Heart right ventricle (tissue), 16 donors: Measurements from ENCODE around the gene MYCN. TPM values are rescaled to one million over a fixed set of nuclear protein-coding genes. Genes with fewer than 3 reads are reported as not detected.

Experiments used
- ATAC-seq, 8 donors: fragments of 200-7000 bp; cut with Tn5 transposase; one replicate each; pipeline ENCODE4 v1.9.1; 2020; ENCODE audit warnings: mild to moderate bottlenecking in 8 of 8, moderate library complexity in 8 of 8, moderate number of reproducible peaks in 1 of 8
- DNase-seq, 2 donors: peaks; one replicate each; pipeline ENCODE4 v3.0.0-alpha.2; 2020
- H3K27ac ChIP-seq, 10 donors: fragments of 200-600 bp; sonication (generic) in 2 of 10; one replicate each; pipeline versions ENCODE4 v1.5.0 to v1.8.0; 2020 to 2022; ENCODE audit warnings: mild to moderate bottlenecking in 3 of 10
- H3K27me3 ChIP-seq, 7 donors: fragments of 200-600 bp; one replicate each; pipeline ENCODE4 v1.8.0; 2021 to 2022; ENCODE audit warnings: mild to moderate bottlenecking in 2 of 7
- H3K36me3 ChIP-seq, 9 donors: fragments of 200-600 bp; sonication (generic) in 1 of 9; one replicate each; pipeline versions ENCODE4 v1.5.0 to v1.8.0; 2020 to 2022; ENCODE audit warnings: mild to moderate bottlenecking in 2 of 9
- H3K4me1 ChIP-seq, 9 donors: fragments of 200-600 bp; sonication (generic) in 1 of 9; one replicate each; pipeline versions ENCODE4 v1.5.0 to v1.8.0; 2020 to 2022; ENCODE audit warnings: mild to moderate bottlenecking in 4 of 9
- H3K4me3 ChIP-seq, 10 donors: fragments of 200-600 bp; sonication (generic) in 2 of 10; one replicate each; pipeline versions ENCODE4 v1.5.0 to v1.8.0; 2020 to 2022; ENCODE audit warnings: mild to moderate bottlenecking in 7 of 10, moderate library complexity in 2 of 10
- H3K9me3 ChIP-seq, 11 donors: fragments of 200-600 bp in 10 of 11; sonication (generic) in 2 of 11; one replicate each; pipeline versions ENCODE4 v1.5.0 to v1.8.0; 2013 to 2022; ENCODE audit warnings: mild to moderate bottlenecking in 2 of 11, control low read depth in 1 of 11, moderate library complexity in 1 of 11
- CTCF ChIP-seq, 9 donors: fragments of 200-600 bp; sonication (generic) in 2 of 9; IDR thresholded peaks; one replicate each; pipeline versions ENCODE4 v1.5.0 to v1.8.0; 2021 to 2022; ENCODE audit warnings: antibody characterized with exemption in 9 of 9, mild to moderate bottlenecking in 5 of 9, moderate library complexity in 1 of 9
- WGBS, 2 donors: extraction: QIAGEN DNeasy Blood & Tissue Kit; methylation state at CpG; one replicate each; pipeline ENCODE4 v1.1.7; 2013; ENCODE audit warnings: inconsistent platforms in 1 of 2; 5-methylcytosine and 5-hydroxymethylcytosine counted together
- intact Hi-C, 10 donors: fragments of 100-400 bp; cut with DNase I; formaldehyde crosslinking; loops; one replicate each; pipeline versions ENCODE4 v1.11.1 to v1.14.2; 2022
- polyA plus RNA-seq, 2 donors: library from polyadenylated mRNA; stranded (reverse); fragments of 200-250 nt; gene quantifications; one replicate each; pipeline ENCODE4 v1.2.3, GENCODE V29; 2013
- total RNA-seq, 10 donors: library from RNA; stranded (reverse); fragmentation: NEBNext Ultra II Directional in 3 of 10; extraction: Animal tissue kit (Norgen Biotek cat#: 25700) in 3 of 10; gene quantifications; one replicate each; pipeline versions ENCODE4 v1.2.1 to v1.2.4, GENCODE V29; 2021 to 2023
- donor health status: Arrhythmogenic right ventricular cardiomyopathy.
- donor health status: ischemic (EF 13 %, LVEDD 7.1; RV severe dilation, severe dysfunction).
- donor health status: healthy with polysubstance abuse.
- donor health status: DM: no; HTN: yes; CAD: no.
- donor health status: DM: no; HTN: no; CAD: no.
- donor health status: ischemic (EF 25% LVEDD 6.9; RV normal size, moderate dysfunction).
- donor health status: ischemic (EF 25% LVEDD 5.7; RV mildly dilated, moderate dysfunction).
- donor health status: healthy.
- donor health status: DM: yes; HTN: yes; CAD: no.
- donor health status: Ischemic cardiomyopathy.
- donor health status: ischemic (EF 35%, LVEDD 5.7; RV mildly dilated, moderate dysfunction).
- donor health status: nonischemic (EF 11% LVEDD 7.7; RV severe dilation, severe dysfunction).
- donor health status: DM: yes; HTN: yes; CAD: no.
- donor health status: PGD.
- donor health status: ischemic (EF 29% LVEDD 5.4; RV normal size, mild dysfunction).
- donor health status: nonischemic (EF 23%, LVEDD 6.1; RV moderate dilation, normal function).

The MYCN gene
- total and polyA plus RNA-seq, 12 donors, result 0.14 to 1.4 (median 0.52) TPM

- TF ChIP-seq CTCF (IDR thresholded peaks at IDR 0.05), result no peak
- DNase-seq, result no peak
- H3K9me3 ChIP-seq, result no peaks in the 10 kb centered on the region
- H3K27ac ChIP-seq, result no peak overlapping the region
- no peak for ATAC-seq
- H3K4me3 ChIP-seq, result no peak overlapping the region
- H3K4me1 ChIP-seq, result no peaks in the 10 kb centered on the region
- no peaks in the 10 kb centered on the region for H3K36me3 ChIP-seq
- intact Hi-C loops, result no loop called here
- peaks cover 0 to 25% (median 0%) of the 10 kb centered on the region in 7 donors for H3K27me3 ChIP-seq
- WGBS, 2 donors, result 79 to 82% methylated on average over 5 of the region's 5 CpGs
Measured at GRCh38 chr2:15988733-15989132, 48.4 kb downstream of the MYCN start.

DNA sequence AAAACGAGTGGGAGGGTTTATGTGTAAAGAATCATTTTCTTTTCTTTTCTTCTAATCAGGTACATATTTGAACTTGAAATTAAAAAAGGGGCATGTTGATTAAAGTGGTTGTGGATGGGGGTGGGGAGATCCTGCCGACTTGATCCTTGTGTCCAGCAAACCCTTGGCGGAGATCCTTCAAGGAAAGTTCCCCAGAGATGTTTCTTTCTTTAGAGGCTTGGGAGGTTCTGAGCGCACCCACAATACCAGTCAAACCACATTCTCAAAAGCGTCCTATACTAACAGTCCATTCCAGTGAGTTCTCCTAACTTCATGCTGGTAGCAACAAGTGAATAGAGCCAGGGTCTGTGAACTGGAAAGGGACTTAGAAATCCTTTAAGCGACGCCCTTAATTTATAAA, 49.2 kb downstream of the MYCN start:
- Histone ChIP-seq H3K4me1 (no peaks in the 10 kb centered on the region), H3K4me3 (no peak overlapping the region), H3K27me3 (peaks cover 0 to 25% (median 0%) of the 10 kb centered on the region in 7 donors), H3K9me3 (no peaks in the 10 kb centered on the region), H3K27ac (no peak overlapping the region), H3K36me3 (no peaks in the 10 kb centered on the region)
- DNase-seq (no peak), ATAC-seq (no peak)
- WGBS, 2 donors, result 62 to 74% methylated on average over 7 of the region's 7 CpGs
- no peak for TF ChIP-seq CTCF (IDR thresholded peaks at IDR 0.05)
- intact Hi-C loops, result no loop called here

DNA sequence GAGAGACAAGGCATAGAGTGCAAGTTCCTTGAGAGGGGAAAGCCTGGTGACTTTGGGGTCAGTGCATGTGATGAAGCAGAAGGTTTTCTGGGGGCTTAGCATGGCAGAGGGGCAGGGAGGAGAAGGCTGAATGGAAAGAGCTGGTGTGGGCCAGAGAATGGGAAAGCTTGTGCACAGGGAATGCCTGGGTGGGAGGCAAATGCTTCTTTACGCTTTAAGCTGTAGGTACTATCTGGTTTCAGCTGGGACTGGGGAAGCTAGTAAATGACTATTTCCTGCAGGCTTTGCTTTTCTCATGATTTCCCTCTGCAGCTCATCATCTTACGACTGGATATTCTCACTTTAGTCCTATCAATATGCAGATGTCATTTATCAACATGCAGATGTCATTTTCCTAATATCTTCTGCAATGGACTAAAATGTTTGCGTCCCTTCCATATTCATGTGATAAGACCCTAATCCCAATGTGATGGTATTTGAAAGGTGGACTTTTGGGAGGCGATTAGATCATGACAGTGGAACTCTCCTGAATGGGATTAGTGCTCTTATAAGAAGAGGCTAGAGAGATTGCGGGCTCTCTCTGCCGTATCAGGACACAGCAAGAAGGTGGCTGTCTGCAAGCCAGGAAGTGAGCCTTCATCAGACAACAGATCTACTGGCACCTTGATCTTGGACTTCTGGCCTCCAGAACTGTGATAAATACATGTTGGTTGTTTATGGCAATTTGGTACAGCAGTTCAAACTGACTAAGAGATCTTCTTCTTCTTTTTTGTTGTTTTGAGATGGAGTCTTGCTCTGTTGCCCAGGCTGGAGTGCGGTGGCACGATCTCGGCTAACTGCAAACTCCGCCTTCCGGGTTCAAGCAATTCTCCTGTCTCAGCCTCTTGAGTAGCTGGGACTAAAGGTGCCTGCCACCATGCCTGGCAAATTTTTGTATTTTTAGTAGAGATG, 50.1 kb downstream of the MYCN start:
- intact Hi-C loops, result no loop called here
- Histone ChIP-seq H3K27me3 (peaks cover 0 to 25% (median 0%) of the 10 kb centered on the region in 7 donors), H3K36me3 (no peaks in the 10 kb centered on the region), H3K4me3 (no peak overlapping the region), H3K4me1 (no peaks in the 10 kb centered on the region), H3K27ac (no peak overlapping the region), H3K9me3 (no peaks in the 10 kb centered on the region)
- ATAC-seq, result no peak
- TF ChIP-seq CTCF (IDR thresholded peaks at IDR 0.05), result no peak
- no peak for DNase-seq
- WGBS, 2 donors, result 89% methylated on average over 11 of the region's 11 CpGs

- no peak for ATAC-seq
Measured at GRCh38 chr2:15991231-15991630, 50.9 kb downstream of the MYCN start.

More at GRCh38 chr2:15991231-15991630, 50.9 kb downstream of the MYCN start:
- DNase-seq, result no peak
- Histone ChIP-seq H3K36me3 (no peaks in the 10 kb centered on the region), H3K27me3 (peaks cover 0 to 25% (median 0%) of the 10 kb centered on the region in 7 donors), H3K4me3 (no peak overlapping the region), H3K4me1 (no peaks in the 10 kb centered on the region), H3K9me3 (no peaks in the 10 kb centered on the region), H3K27ac (no peak overlapping the region)
- WGBS, 2 donors, result 47 to 61% methylated on average over 3 of the region's 3 CpGs
- TF ChIP-seq CTCF (IDR thresholded peaks at IDR 0.05), result no peak
- intact Hi-C loops, result no loop called here
